ENCODE results near the gene PAGR1. TPM values are rescaled to one million over a fixed set of nuclear protein-coding genes. Genes with fewer than 3 reads are reported as not detected.
A peak's percentile ranks its signal among the peaks of the same experiment; 100 is the strongest.

PAGR1 gene
- total and polyA plus RNA-seq, 2 of the 13 experiments (the other 11 are each of a cell fraction or from before 2014, with no cell fraction given) = 9.8 to 66.4 TPM

DNA sequence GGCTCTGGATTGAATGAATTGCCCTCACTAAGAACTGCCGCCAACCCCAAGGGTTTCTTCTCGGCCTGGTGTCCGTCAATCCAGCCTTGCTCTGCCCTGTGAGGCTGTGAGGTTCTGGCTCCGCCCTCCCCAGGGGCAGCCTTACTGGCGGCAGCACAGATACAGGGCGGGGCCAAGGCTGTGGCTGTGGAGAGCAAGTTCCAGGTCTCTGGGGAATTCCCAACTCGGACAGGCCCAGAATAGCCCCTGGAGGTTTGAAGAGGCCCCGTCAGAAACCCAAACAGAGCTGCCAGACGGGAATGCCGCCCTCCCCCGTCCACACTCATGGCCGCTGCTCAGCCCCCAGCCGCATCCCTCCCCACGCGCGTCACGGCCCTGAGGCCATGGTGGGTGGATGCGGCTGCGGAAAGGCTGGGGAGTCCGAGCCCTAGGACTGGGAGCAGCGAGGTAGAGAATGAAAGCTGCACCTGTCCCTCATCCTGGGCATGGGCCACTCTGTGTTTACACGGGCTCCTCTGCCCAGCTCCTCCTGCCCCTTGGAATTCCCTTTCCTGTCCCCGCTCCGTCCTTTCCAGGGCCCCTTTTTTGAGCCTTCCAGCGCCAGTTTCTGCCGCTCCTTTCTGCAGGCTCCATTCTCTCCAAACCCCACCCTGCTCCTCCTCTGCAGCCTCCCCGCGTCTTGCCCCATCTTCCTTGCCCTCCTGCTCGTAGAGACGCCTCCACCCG lies 4.6 kb upstream of the PAGR1 start (continued):
- TF ChIP-seq KLF6 (CRISPR knock-in tag; IDR thresholded peaks at IDR 0.05) = 0 out of 2 replicates have a peak, but pooled peaks have one; percentile 58
- TF ChIP-seq HIC2 (CRISPR knock-in tag; IDR thresholded peaks at IDR 0.05; ENCODE audit: low read depth) = peak; percentile 48; the same call in 1 of the 2 replicates
- no peak for TF ChIP-seq SRSF9 (IDR thresholded peaks at IDR 0.05; ENCODE audit: borderline replicate concordance, insufficient read depth, low read depth, low read length, poor library complexity, severe bottlenecking)
- TF ChIP-seq NONO (IDR thresholded peaks at IDR 0.05) = no peak
- TF ChIP-seq NONO (CRISPR knock-in tag; conservative IDR thresholded peaks at IDR 0.05) = peak; percentile 89
- TF ChIP-seq HINFP (CRISPR knock-in tag; IDR thresholded peaks at IDR 0.05; ENCODE audit: low read depth) = no peak; the same call in 1 of the 2 replicates
- TF ChIP-seq ZNF44 (CRISPR knock-in tag; IDR thresholded peaks at IDR 0.05) = peak; percentile 54; the same call in 1 of the 2 replicates
- TF ChIP-seq, protein P1, sequence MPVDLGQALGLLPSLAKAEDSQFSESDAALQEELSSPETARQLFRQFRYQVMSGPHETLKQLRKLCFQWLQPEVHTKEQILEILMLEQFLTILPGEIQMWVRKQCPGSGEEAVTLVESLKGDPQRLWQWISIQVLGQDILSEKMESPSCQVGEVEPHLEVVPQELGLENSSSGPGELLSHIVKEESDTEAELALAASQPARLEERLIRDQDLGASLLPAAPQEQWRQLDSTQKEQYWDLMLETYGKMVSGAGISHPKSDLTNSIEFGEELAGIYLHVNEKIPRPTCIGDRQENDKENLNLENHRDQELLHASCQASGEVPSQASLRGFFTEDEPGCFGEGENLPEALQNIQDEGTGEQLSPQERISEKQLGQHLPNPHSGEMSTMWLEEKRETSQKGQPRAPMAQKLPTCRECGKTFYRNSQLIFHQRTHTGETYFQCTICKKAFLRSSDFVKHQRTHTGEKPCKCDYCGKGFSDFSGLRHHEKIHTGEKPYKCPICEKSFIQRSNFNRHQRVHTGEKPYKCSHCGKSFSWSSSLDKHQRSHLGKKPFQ (CRISPR knock-in tag; IDR thresholded peaks at IDR 0.05; ENCODE audit: insufficient replicate concordance) = peak; percentile 21
- TF ChIP-seq ARNT2 (CRISPR knock-in tag; IDR thresholded peaks at IDR 0.05; ENCODE audit: low read depth) = peak; percentile 52; the same call in 1 of the 2 replicates
- TF ChIP-seq ZNF530 (CRISPR knock-in tag; IDR thresholded peaks at IDR 0.05; ENCODE audit: low read depth) = no peak
- no peak for TF ChIP-seq IKZF1 (IDR thresholded peaks at IDR 0.05)
- peak; percentile 87; the same call in 1 of the 2 replicates for TF ChIP-seq TARDBP (CRISPR knock-in tag; IDR thresholded peaks at IDR 0.05)
- no peak for TF ChIP-seq ZKSCAN5 (CRISPR knock-in tag; IDR thresholded peaks at IDR 0.05)
- TF ChIP-seq, protein P2, sequence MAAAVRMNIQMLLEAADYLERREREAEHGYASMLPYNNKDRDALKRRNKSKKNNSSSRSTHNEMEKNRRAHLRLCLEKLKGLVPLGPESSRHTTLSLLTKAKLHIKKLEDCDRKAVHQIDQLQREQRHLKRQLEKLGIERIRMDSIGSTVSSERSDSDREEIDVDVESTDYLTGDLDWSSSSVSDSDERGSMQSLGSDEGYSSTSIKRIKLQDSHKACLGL (CRISPR knock-in tag; IDR thresholded peaks at IDR 0.05) = peak; percentile 15; the same call in 1 of the 2 replicates
- no peak for TF ChIP-seq SYNCRIP (IDR thresholded peaks at IDR 0.05; ENCODE audit: insufficient read depth, low read depth, low read length)
- peak; percentile 62 for TF ChIP-seq HOXA3 (CRISPR knock-in tag; IDR thresholded peaks at IDR 0.05)
- TF ChIP-seq SIN3A (IDR thresholded peaks at IDR 0.05; ENCODE audit: borderline replicate concordance, low read depth, low read length) = peak; percentile 72; the same call in 1 of the 2 replicates
- no peak for TF ChIP-seq HMGA1 (CRISPR knock-in tag; conservative IDR thresholded peaks at IDR 0.05)
- no peak for TF ChIP-seq RFXANK (CRISPR knock-in tag; IDR thresholded peaks at IDR 0.05)
- no peak for TF ChIP-seq ZNF260 (CRISPR knock-in tag; IDR thresholded peaks at IDR 0.05; ENCODE audit: borderline replicate concordance, low read depth)
- TF ChIP-seq ZNF230 (CRISPR knock-in tag; IDR thresholded peaks at IDR 0.05) = no peak
- no peak for TF ChIP-seq ZIK1 (CRISPR knock-in tag; IDR thresholded peaks at IDR 0.05; ENCODE audit: borderline replicate concordance, low read depth)
- peak; percentile 87 for TF ChIP-seq SALL2 (CRISPR knock-in tag; IDR thresholded peaks at IDR 0.05)
- no peak for TF ChIP-seq ATF1 (CRISPR knock-in tag; IDR thresholded peaks at IDR 0.05)
- TF ChIP-seq ARID2 (CRISPR knock-in tag; IDR thresholded peaks at IDR 0.05; ENCODE audit: borderline replicate concordance) = no peak
- no peak for TF ChIP-seq JUNB (CRISPR knock-in tag; IDR thresholded peaks at IDR 0.05; ENCODE audit: borderline replicate concordance)

Data from HepG2 (cell line).